OCI-LY1 (cell line): ENCODE measurements around the gene NUAK1.

Source experiments
- EZH2 ChIP-seq: fragments of 200-600 bp; sonication (generic), shearing (Covaris generic); IDR thresholded peaks from 2 replicates; pipeline ENCODE4 v1.8.0; 2017; ENCODE audit warnings: borderline replicate concordance, mixed run types, mild to moderate bottlenecking, antibody characterized with exemption, low read length, moderate library complexity, mixed read lengths
- TF ChIP-seq, protein P1 (sequence below): fragments of 200-600 bp; sonication (generic), shearing (Covaris generic); IDR thresholded peaks from 2 replicates; pipeline ENCODE4 v1.5.1; 2017; ENCODE audit warnings: mild to moderate bottlenecking, antibody characterized with exemption, low read length, moderate library complexity, mixed read lengths

- TF ChIP-seq, protein P1, sequence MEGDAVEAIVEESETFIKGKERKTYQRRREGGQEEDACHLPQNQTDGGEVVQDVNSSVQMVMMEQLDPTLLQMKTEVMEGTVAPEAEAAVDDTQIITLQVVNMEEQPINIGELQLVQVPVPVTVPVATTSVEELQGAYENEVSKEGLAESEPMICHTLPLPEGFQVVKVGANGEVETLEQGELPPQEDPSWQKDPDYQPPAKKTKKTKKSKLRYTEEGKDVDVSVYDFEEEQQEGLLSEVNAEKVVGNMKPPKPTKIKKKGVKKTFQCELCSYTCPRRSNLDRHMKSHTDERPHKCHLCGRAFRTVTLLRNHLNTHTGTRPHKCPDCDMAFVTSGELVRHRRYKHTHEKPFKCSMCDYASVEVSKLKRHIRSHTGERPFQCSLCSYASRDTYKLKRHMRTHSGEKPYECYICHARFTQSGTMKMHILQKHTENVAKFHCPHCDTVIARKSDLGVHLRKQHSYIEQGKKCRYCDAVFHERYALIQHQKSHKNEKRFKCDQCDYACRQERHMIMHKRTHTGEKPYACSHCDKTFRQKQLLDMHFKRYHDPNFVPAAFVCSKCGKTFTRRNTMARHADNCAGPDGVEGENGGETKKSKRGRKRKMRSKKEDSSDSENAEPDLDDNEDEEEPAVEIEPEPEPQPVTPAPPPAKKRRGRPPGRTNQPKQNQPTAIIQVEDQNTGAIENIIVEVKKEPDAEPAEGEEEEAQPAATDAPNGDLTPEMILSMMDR: no peak
- no peak for TF ChIP-seq EZH2
Measured at GRCh38 chr12:106088811-106089485, 49.8 kb downstream of the NUAK1 start.
